ENCODE data around the gene PTPRK.

PTPRK gene

DNA sequence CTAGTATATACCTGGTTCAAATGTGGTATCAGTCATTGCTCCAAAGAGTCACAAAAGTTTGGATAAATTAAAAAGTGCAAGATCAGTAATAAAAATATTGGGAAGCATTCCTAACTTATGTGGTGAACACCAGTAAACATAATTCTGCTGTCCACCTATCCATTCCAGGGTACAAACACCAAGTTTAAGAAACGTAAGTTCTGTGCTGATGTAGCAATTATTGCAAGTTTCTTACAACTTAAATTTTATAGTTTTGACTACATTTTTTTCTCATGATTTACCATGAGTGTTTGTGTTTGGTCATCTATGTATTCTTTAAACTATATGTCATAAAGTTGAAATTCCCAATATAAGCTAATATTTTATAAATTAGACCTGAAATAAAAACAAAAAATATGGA, 364.6 kb downstream of the PTPRK start:
- TF ChIP-seq, protein P1, sequence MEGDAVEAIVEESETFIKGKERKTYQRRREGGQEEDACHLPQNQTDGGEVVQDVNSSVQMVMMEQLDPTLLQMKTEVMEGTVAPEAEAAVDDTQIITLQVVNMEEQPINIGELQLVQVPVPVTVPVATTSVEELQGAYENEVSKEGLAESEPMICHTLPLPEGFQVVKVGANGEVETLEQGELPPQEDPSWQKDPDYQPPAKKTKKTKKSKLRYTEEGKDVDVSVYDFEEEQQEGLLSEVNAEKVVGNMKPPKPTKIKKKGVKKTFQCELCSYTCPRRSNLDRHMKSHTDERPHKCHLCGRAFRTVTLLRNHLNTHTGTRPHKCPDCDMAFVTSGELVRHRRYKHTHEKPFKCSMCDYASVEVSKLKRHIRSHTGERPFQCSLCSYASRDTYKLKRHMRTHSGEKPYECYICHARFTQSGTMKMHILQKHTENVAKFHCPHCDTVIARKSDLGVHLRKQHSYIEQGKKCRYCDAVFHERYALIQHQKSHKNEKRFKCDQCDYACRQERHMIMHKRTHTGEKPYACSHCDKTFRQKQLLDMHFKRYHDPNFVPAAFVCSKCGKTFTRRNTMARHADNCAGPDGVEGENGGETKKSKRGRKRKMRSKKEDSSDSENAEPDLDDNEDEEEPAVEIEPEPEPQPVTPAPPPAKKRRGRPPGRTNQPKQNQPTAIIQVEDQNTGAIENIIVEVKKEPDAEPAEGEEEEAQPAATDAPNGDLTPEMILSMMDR (IDR thresholded peaks at IDR 0.05; ENCODE audit: low read depth, low read length): no peak
- DNase-seq (ENCODE audit: low read depth in 2 of 2): no peak
- no peak overlapping the region for H3K4me3 ChIP-seq (replicated peaks in 1 of 2; ENCODE audit: low read depth in 2 of 2, low read length in 2 of 2)

DNA sequence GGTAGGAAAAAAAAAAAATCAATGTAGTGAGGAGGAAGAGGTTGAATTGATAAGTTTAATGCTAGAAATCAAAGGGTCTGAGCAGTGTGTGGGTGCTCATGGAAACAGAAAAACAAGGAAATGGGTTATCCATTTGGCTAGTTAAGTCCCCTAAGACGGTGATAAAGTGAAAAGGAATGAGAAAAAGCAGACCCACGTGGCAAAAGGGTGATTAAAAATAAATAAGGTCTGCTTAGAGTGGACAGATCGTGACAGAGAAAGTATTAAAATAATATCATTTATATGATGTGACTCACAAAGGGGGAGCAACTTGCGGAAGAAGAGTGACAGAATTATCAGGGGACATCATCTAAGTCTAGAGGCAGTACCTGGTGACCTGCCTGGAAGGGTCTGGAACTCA, 367.8 kb downstream of the PTPRK start:
- TF ChIP-seq, protein P1 (IDR thresholded peaks at IDR 0.05; ENCODE audit: low read depth, low read length): no peak
- no peak for DNase-seq (ENCODE audit: low read depth in 2 of 2)

DNA sequence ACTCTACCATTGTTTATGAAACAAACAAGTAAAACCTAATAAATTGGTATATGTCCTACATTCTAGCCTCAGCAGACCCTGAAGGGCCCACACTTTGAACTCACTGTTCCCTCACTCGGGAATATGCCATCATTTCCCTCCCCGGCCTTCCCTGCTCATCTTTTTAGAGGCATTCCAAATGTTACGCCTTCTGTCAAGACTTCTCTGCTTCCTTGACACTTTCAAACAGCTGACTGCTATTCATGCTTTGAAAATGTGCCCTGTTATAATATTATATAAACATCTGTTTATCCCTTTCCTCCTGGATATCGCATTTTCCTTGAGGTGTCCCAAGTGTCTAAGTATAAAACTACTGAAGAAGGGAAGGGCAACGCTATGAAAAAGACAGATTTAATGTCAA, 370.0 kb downstream of the PTPRK start:
- TF ChIP-seq, protein P1 (IDR thresholded peaks at IDR 0.05; ENCODE audit: low read depth, low read length): no peak
- DNase-seq (ENCODE audit: low read depth in 2 of 2): no peak
- H3K4me3 ChIP-seq (replicated peaks in 1 of 2; ENCODE audit: low read depth in 2 of 2, low read length in 2 of 2): no peak overlapping the region

More for the DNA sequence above, 367.8 kb downstream of the PTPRK start:
- no peak overlapping the region for H3K4me3 ChIP-seq (replicated peaks in 1 of 2; ENCODE audit: low read depth in 2 of 2, low read length in 2 of 2)

DNA sequence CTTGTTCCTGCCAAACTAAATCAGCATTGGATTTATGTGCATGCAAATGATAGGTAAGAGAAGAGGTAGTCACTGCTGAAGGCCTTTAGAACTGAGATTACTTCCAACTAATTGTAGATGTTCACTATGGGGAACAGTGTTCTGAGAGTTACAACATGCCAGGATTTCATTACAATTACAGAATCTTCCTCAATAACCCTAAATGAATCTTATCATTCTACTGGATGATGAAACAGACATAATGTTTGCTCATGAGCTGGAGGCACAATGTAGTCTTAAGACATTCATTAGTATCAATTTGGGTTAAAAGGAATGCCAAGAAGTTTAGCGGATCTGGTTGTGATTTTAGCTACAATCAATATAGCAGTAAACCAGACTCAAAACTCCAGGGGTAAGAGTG, 370.6 kb downstream of the PTPRK start:
- DNase-seq (ENCODE audit: low read depth in 2 of 2): no peak
- no peak overlapping the region for H3K4me3 ChIP-seq (replicated peaks in 1 of 2; ENCODE audit: low read depth in 2 of 2, low read length in 2 of 2)
- TF ChIP-seq, protein P1 (IDR thresholded peaks at IDR 0.05; ENCODE audit: low read depth, low read length): no peak

DNA sequence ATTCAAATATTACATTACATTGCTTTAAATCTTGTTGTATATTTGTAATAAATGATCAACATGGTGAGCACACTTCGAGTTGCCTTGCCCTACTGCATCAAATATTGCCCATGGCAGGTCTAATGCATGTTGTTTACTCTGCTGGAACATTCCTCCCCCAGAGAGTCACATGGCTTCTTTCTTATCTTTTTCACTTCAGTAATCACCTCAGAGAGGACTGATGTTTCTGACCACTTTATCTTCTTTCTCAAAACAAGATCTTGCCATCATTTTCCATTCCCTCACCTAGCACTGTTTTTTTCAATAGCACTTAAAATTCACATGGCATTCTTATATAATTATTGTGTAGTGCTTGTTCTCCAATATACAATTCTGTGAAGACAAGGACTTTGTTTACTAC, 376.1 kb downstream of the PTPRK start:
- H3K4me3 ChIP-seq (replicated peaks in 1 of 2; ENCODE audit: low read depth in 2 of 2, low read length in 2 of 2): no peak overlapping the region
- DNase-seq (ENCODE audit: low read depth in 2 of 2): no peak
- TF ChIP-seq, protein P1 (IDR thresholded peaks at IDR 0.05; ENCODE audit: low read depth, low read length): no peak

DNA sequence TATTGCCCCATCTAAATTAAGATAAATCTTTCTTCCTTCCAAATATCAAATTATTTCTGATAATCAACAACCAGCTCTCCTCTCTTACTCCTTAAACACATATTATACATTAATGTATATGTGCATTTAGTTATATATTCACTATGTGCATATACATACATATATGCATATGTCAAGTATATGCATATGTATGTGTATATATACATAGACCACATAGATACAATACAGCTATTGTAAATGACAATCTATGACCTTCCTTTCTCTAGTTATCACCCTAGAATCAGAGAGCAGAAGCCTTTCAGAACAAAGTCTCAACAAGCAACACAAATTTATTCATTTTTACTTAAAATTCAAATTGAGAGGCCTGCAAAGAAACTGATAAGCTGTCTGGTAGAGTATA, 378.5 kb downstream of the PTPRK start:
- no peak overlapping the region for H3K4me3 ChIP-seq (replicated peaks in 1 of 2; ENCODE audit: low read depth in 2 of 2, low read length in 2 of 2)
- TF ChIP-seq, protein P1 (IDR thresholded peaks at IDR 0.05; ENCODE audit: low read depth, low read length): no peak
- no peak for DNase-seq (ENCODE audit: low read depth in 2 of 2)

DNA sequence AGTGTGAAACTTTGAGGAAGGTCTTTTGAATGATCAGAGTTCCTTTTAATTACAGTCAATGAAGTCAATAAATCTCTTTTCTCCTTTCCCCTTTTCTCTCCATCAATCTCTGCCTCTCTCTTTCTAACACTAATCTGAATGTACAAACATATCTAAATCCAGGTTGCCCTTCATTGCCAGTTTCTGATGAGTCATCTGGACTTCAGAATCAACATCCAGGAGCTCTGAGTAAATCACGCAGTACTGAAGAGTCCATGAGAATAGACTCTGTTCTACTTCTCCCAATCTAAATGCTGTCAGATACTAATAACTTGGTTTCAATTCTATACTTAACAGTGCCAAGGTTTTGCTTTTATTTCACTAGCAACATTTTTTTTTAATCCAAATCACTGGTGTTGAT, 380.9 kb downstream of the PTPRK start:
- no peak overlapping the region for H3K4me3 ChIP-seq (replicated peaks in 1 of 2; ENCODE audit: low read depth in 2 of 2, low read length in 2 of 2)
- peak; percentile 45 to 58 for DNase-seq (ENCODE audit: low read depth in 2 of 2)
- TF ChIP-seq, protein P1 (IDR thresholded peaks at IDR 0.05; ENCODE audit: low read depth, low read length): no peak

Measured in cardiac fibroblast (primary cell).